ENCODE measurements around the gene FNIP2.

Gene FNIP2

GRCh38 chr4:158726633-158727032 lies 42.2 kb upstream of the FNIP2 start:
- in situ Hi-C loops (cut with HindIII; ENCODE audit: low pct_ligation_motif_present, low sequenced_read_pairs): no loop called here
- Histone ChIP-seq H3K36me3 (replicated peaks) (no peaks in the 10 kb centered on the region), H3K27me3 (replicated peaks) (peaks cover 5% of the 10 kb centered on the region), H3K27ac (no peak overlapping the region), H3K4me3 (ENCODE audit: low read depth, low read length) (no peak overlapping the region)
- DNase-seq: no peak
- TF ChIP-seq, protein P1, sequence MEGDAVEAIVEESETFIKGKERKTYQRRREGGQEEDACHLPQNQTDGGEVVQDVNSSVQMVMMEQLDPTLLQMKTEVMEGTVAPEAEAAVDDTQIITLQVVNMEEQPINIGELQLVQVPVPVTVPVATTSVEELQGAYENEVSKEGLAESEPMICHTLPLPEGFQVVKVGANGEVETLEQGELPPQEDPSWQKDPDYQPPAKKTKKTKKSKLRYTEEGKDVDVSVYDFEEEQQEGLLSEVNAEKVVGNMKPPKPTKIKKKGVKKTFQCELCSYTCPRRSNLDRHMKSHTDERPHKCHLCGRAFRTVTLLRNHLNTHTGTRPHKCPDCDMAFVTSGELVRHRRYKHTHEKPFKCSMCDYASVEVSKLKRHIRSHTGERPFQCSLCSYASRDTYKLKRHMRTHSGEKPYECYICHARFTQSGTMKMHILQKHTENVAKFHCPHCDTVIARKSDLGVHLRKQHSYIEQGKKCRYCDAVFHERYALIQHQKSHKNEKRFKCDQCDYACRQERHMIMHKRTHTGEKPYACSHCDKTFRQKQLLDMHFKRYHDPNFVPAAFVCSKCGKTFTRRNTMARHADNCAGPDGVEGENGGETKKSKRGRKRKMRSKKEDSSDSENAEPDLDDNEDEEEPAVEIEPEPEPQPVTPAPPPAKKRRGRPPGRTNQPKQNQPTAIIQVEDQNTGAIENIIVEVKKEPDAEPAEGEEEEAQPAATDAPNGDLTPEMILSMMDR (IDR thresholded peaks at IDR 0.05; ENCODE audit: low read depth, low read length, missing control alignments): no peak

GRCh38 chr4:158728236-158728635 lies 40.6 kb upstream of the FNIP2 start:
- DNase-seq: no peak
- in situ Hi-C loops (cut with HindIII; ENCODE audit: low pct_ligation_motif_present, low sequenced_read_pairs): no loop called here
- no peak overlapping the region for H3K4me3 ChIP-seq (ENCODE audit: low read depth, low read length)
- H3K27ac ChIP-seq: no peak overlapping the region
- H3K27me3 ChIP-seq (replicated peaks): peaks cover 5% of the 10 kb centered on the region
- TF ChIP-seq, protein P1 (IDR thresholded peaks at IDR 0.05; ENCODE audit: low read depth, low read length, missing control alignments): no peak
- no peaks in the 10 kb centered on the region for H3K36me3 ChIP-seq (replicated peaks)

GRCh38 chr4:158729716-158730559 lies 38.9 kb upstream of the FNIP2 start:
- in situ Hi-C loops (cut with HindIII; ENCODE audit: low pct_ligation_motif_present, low sequenced_read_pairs): no loop called here
- Histone ChIP-seq H3K27me3 (replicated peaks) (peaks cover 5% of the 10 kb centered on the region), H3K36me3 (replicated peaks) (no peaks in the 10 kb centered on the region), H3K4me3 (ENCODE audit: low read depth, low read length) (no peak overlapping the region), H3K27ac (no peak overlapping the region)
- peak; percentile 77 for DNase-seq
- TF ChIP-seq, protein P1 (IDR thresholded peaks at IDR 0.05; ENCODE audit: low read depth, low read length, missing control alignments): peak; percentile 91

DNA sequence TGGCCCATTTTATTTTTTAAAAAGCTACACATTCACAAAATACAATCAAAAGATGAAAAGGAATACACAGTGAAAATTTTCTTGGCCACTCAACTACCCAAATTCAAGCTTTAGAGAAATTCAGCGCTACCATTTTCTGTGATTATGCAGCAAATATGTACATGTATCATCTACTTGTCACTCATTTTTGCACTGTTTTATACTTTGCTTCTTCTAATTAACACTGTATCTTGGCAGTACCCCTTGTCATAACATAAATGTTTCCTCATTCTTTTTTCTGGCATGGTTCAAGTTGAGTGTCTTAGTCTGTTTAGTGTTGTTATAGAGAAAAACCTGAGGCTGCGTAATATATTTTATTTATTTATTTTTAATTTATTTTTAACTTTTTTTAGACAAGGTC lies 30.0 kb upstream of the FNIP2 start:
- Histone ChIP-seq H3K27me3 (replicated peaks) (no peaks in the 10 kb centered on the region), H3K27ac (no peak overlapping the region), H3K36me3 (replicated peaks) (no peaks in the 10 kb centered on the region), H3K4me3 (ENCODE audit: low read depth, low read length) (no peak overlapping the region)
- no peak for DNase-seq
- in situ Hi-C loops (cut with HindIII; ENCODE audit: low pct_ligation_motif_present, low sequenced_read_pairs): no loop called here
- TF ChIP-seq, protein P1 (IDR thresholded peaks at IDR 0.05; ENCODE audit: low read depth, low read length, missing control alignments): no peak

GRCh38 chr4:158739600-158739999 lies 29.2 kb upstream of the FNIP2 start:
- no peak for DNase-seq
- in situ Hi-C loops (cut with HindIII; ENCODE audit: low pct_ligation_motif_present, low sequenced_read_pairs): no loop called here
- H3K36me3 ChIP-seq (replicated peaks): no peaks in the 10 kb centered on the region
- H3K4me3 ChIP-seq (ENCODE audit: low read depth, low read length): no peak overlapping the region
- H3K27me3 ChIP-seq (replicated peaks): no peaks in the 10 kb centered on the region
- no peak overlapping the region for H3K27ac ChIP-seq
- TF ChIP-seq, protein P1 (IDR thresholded peaks at IDR 0.05; ENCODE audit: low read depth, low read length, missing control alignments): no peak
